ENCODE results near the gene DAD1. TPM values are rescaled to one million over a fixed set of nuclear protein-coding genes. Genes with fewer than 3 reads are reported as not detected.

DAD1 gene
- total RNA-seq, 5 donors from 2014 or later (not counting 1 experiment from before 2014, with no cell fraction given): 80.9 to 127 (median 113) TPM

DNA sequence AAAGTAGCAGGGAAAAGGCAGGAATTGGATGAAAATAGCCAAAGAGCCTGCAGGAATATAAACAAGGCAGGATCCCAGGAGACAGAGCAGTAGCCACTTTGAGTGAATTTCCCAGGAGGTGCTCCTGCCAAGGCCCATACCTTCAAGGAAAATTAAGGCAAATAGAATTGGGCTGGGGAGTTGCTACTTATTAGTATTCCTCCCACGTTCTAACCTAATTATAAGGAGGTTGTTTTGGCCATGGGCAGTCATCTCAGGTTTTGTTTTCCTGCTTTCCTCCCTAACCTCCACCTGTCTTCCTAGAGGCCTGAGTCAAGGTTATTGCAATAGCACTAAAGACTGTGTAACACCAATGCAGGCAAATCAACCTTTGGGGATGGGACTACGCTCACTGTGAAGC, 73.1 kb downstream of the DAD1 start:
- peak overlapping the region; percentile 82 to 86 (median 84) for H3K4me3 Mint-ChIP-seq
- H3K27ac Mint-ChIP-seq: peak overlapping the region; percentile 99
- DNase-seq (no peak), ATAC-seq (replicated peaks in 1 of 4) (no peak)
- no peaks in the 10 kb centered on the region for H3K27me3 ChIP-seq (replicated peaks in 1 of 2; ENCODE audit: control insufficient read depth in 2 of 2, extremely low read depth in 1 of 2, insufficient read depth in 2 of 2, low read length in 1 of 2)
- H3K4me3 ChIP-seq (ENCODE audit: control insufficient read depth in 1 of 2, extremely low read depth in 1 of 2, low read length in 1 of 2): peak overlapping the region; percentile 47 to 60
- H3K9me3 Mint-ChIP-seq: no peaks in the 10 kb centered on the region
- no peaks in the 10 kb centered on the region for H3K9me3 ChIP-seq
- ChIA-PET POLR2A (interaction anchor here (0.6 to 1.2 kb wide), 6 partner anchors 8 to 814 kb away, joined by 3 to 7 read pairs (median 4); no protein-coding TSS in a partner anchor), CTCF (interaction anchor here in 1 of 2 donors (1.0 to 1.9 kb wide), 4 partner anchors 9 to 16 kb away, joined by 5 to 8 read pairs (median 6); no protein-coding TSS in a partner anchor)
- peak overlapping the region; percentile 90 for H3K27ac ChIP-seq (ENCODE audit: low read length)
- H3K27me3 Mint-ChIP-seq: no peaks in the 10 kb centered on the region
- H3K4me1 ChIP-seq (ENCODE audit: control insufficient read depth in 1 of 2, extremely low read depth in 1 of 2, insufficient read depth in 2 of 2, low read length in 2 of 2): peaks cover 68 to 93% of the 10 kb centered on the region in 2 experiments
- H3K4me1 Mint-ChIP-seq: peaks cover 88 to 95% (median 92%) of the 10 kb centered on the region in 3 donors
- H3K36me3 Mint-ChIP-seq: peaks cover 68% of the 10 kb centered on the region
- no CpG with 5 or more reads among the region's 2 CpGs for WGBS (ENCODE audit: insufficient coverage)
- peaks cover 0 to 80% of the 10 kb centered on the region in 2 donors for H3K36me3 ChIP-seq (ENCODE audit: control insufficient read depth in 2 of 2, extremely low read depth in 1 of 2, insufficient read depth in 1 of 2, low read length in 1 of 2)

Other genes with a start within 250 kb of the DAD1 start
- 10 to 100 TPM; 10.1 to 20.9 (median 17.3) TPM for gene ABHD4, start 9.1 kb upstream of the DAD1 start, total RNA-seq
- gene OR6J1, start 55.1 kb upstream of the DAD1 start, total RNA-seq: not detected
- gene OXA1L, start 177.5 kb upstream of the DAD1 start, total RNA-seq: 100 to 1,000 TPM; 130 to 152 (median 136) TPM
- 1 to 10 TPM in 2 of 5 donors, under 1 TPM in 2, not detected in 1; 0.75 to 1.8 (median 0.98) TPM for gene SLC7A7, start 226.2 kb upstream of the DAD1 start, total RNA-seq
- 10 to 100 TPM; 36.5 to 70.1 (median 62.2) TPM for gene MRPL52, start 240.7 kb upstream of the DAD1 start, total RNA-seq
- 1 to 10 TPM; 1.9 to 3.7 (median 2.3) TPM for gene MMP14, start 247.4 kb upstream of the DAD1 start, total RNA-seq

Measured in T-cell (primary cell).